Activated CD8-positive, alpha-beta T cell treated with anti-CD3 and anti-CD28 coated beads, Interleukin-2, amount 10 ng/mL, durations not matched to agents 7 days and 5 days (primary cell): ENCODE data around the gene SIGLEC11. TPM values are rescaled to one million over a fixed set of nuclear protein-coding genes. Genes with fewer than 3 reads are reported as not detected.
A peak's percentile ranks its signal among the peaks of the same experiment; 100 is the strongest.

Experiments
- ATAC-seq: fragments of 150-1000 bp; cut with Tn5 transposase; one replicate; pipeline ENCODE4 v1.10.0; 2021; ENCODE audit warnings: moderate library complexity
- CTCF ChIA-PET: fragments of 350-600 bp; sonication (Branson Sonifier 250); formaldehyde crosslinking; loops from one replicate; lab custom pipeline; 2021; ENCODE audit warnings: antibody characterized with exemption; lab: Charles Lee
- POLR2A ChIA-PET: fragments of 350-600 bp; sonication (Branson Sonifier 250); formaldehyde crosslinking; loops from one replicate; lab custom pipeline; 2021; ENCODE audit warnings: antibody characterized with exemption; lab: Charles Lee
- DNase-seq: peaks from one replicate; pipeline ENCODE4 v3.0.0-alpha.2; 2020
- H3K27ac Mint-ChIP-seq: one replicate; pipeline ENCODE4 v1.8.0; 2021; ENCODE audit warnings: mild to moderate bottlenecking, mixed read lengths
- H3K27me3 Mint-ChIP-seq: one replicate; pipeline ENCODE4 v1.8.0; 2021; ENCODE audit warnings: low read depth, mixed read lengths
- H3K36me3 Mint-ChIP-seq: one replicate; pipeline ENCODE4 v1.8.0; 2021; ENCODE audit warnings: low read depth, mixed read lengths
- H3K4me1 Mint-ChIP-seq: one replicate; pipeline ENCODE4 v1.8.0; 2021; ENCODE audit warnings: low read depth, mixed read lengths
- H3K4me3 Mint-ChIP-seq: one replicate; pipeline ENCODE4 v1.8.0; 2021; ENCODE audit warnings: mild to moderate bottlenecking, mixed read lengths
- H3K9me3 Mint-ChIP-seq: one replicate; pipeline ENCODE4 v1.8.0; 2022; ENCODE audit warnings: mixed read lengths; ENCODE audit not compliant: insufficient read depth
- total RNA-seq, 2 experiments: library from RNA; stranded (reverse); gene quantifications; one replicate each; pipeline ENCODE4 v1.2.3, GENCODE V29; 2021

Gene SIGLEC11
- total RNA-seq, 2 experiments from 2014 or later, result not detected

DNA sequence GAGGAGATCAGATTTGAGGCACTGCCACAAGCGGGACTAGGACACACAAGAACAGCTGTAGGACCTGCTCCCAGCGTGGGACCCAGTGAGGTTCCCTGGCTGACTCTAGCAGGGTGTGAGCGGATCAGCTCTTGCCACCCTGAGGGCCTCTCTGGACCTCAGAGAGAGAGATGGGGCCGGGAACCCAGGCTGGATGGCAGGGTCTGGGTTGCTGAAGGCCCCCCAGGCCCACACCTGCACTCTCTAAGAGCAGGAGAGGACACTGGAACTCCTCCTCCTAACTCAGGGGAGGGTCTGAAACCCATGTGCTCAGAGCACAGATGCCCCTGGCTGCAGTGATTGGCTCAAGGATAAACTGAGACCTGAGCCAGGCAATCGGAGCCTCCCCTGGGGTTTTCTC is 50.8 kb downstream of the SIGLEC11 start:
- no peak for DNase-seq
- no peak for ATAC-seq
- POLR2A ChIA-PET, result interaction anchor here (0.6 to 1.8 kb wide), 4 partner anchors 10 to 319 kb away, joined by 3 to 7 read pairs (median 4); partner anchors contain the start of genes ATF5 and NUP62
- Mint-ChIP-seq H3K9me3 (no peaks in the 10 kb centered on the region), H3K27me3 (no peaks in the 10 kb centered on the region), H3K36me3 (peaks cover 74% of the 10 kb centered on the region), H3K4me3 (no peak overlapping the region), H3K4me1 (peaks cover 30% of the 10 kb centered on the region), H3K27ac (no peak overlapping the region)
- CTCF ChIA-PET, result no interaction called here

DNA sequence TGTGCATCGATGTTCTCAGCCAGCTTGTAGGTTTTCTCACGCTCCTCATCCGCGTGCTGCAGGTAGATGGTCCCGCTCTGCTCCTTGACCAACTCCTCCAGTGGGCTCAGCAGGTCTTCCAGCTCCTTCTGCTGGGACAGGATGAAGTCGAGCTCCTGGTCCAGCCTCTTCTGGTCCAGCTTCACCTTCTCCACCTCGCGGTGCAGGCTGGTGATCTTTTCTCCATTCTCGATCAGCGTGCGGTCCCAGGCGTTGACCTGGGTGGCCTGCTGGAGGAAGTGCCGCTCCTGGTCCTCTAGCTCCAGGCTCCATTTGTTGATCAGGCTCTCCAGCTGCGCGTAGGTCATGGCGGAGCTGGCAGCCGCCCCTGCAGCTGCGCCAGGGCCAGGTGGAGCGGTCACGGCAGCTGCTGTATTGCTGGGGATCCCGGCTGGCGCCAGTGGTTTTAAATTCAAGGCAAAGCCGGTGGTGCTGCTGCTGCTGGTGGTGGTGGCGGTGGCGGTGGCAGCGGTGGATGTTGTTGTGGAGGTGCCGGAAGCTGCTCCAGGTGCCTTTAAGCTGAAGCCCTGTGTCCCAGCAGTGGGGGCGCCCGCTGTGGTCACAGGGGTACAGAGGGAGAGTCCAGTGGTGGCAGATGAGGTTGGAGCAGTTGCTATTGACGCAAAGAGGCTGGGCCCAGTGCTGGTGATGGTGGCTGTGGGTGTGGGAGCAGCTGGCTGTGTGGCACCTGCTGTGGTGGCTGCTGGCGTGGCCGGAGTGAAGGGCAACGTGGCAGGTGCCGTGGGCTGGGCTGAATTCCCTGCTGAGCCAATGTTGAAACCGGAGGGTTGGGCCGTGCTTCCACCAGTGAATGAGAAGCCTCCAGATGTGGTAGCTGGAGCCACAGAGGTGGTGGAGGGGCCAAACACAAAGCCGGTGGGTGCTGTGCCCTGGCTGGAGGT is 52.2 kb downstream of the SIGLEC11 start:
- Mint-ChIP-seq H3K4me3 (no peak overlapping the region), H3K4me1 (peaks cover 31% of the 10 kb centered on the region), H3K27me3 (no peaks in the 10 kb centered on the region), H3K9me3 (no peaks in the 10 kb centered on the region), H3K36me3 (peaks cover 63% of the 10 kb centered on the region), H3K27ac (peak overlapping the region; percentile 30)
- ATAC-seq (no peak), DNase-seq (no peak)
- ChIA-PET POLR2A (interaction anchor here (0.9 to 1.8 kb wide), 3 partner anchors 9 to 21 kb away, joined by 3 to 7 read pairs (median 5); partner anchors contain the start of genes ATF5, IL4I1 and NUP62), CTCF (no interaction called here)

DNA sequence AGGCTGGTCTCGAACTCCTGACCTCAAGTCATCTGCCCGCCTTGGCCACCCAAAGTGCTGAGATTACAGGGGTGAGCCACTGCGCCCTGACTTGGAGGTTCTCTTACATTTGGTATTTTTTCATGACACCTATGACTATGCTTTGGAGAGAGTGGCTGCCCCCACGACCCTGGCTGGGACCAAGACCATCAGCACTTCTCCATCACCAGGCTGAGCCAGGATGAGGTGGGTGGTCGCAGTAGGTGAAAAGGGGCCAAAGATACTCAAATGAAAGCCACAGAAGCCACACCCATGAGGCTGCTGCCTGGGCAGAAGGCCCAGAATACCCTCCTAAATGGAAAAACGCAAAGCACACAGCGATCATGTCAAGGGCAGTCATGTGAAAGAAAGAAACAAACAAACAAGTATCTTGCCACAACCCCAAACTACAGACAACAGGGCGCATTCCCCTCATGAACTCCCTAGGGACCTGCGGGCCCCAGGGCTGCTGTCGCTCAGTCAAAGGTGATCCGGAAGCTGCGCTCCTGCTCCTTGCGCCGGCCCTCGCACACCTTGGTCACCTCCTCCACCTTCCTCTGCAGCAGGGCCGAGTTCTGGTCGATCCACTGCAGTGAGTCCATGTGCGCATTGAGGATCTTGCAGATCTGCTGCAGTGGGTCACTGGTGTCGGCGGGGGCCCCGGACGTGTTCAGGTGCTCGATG is 53.1 kb downstream of the SIGLEC11 start:
- ChIA-PET CTCF (no interaction called here), POLR2A (interaction anchor here (0.9 kb wide), 1 partner anchor 10 kb away, joined by 5 read pairs; the partner anchor contains the start of gene IL4I1)
- peaks cover 26% of the 10 kb centered on the region for H3K4me1 Mint-ChIP-seq
- peaks cover 54% of the 10 kb centered on the region for H3K36me3 Mint-ChIP-seq
- DNase-seq (no peak), ATAC-seq (no peak)
- H3K9me3 Mint-ChIP-seq, result no peaks in the 10 kb centered on the region
- H3K27ac Mint-ChIP-seq, result no peak overlapping the region
- H3K4me3 Mint-ChIP-seq, result no peak overlapping the region
- H3K27me3 Mint-ChIP-seq, result no peaks in the 10 kb centered on the region

GRCh38 chr19:49906879-49907564 is 54.0 kb downstream of the SIGLEC11 start:
- H3K27ac Mint-ChIP-seq, result no peak overlapping the region
- no peak overlapping the region for H3K4me3 Mint-ChIP-seq
- ATAC-seq, result no peak
- no peak for DNase-seq
- peaks cover 49% of the 10 kb centered on the region for H3K36me3 Mint-ChIP-seq
- H3K27me3 Mint-ChIP-seq, result no peaks in the 10 kb centered on the region
- H3K4me1 Mint-ChIP-seq, result peaks cover 22% of the 10 kb centered on the region
- CTCF ChIA-PET, result no interaction called here
- no peaks in the 10 kb centered on the region for H3K9me3 Mint-ChIP-seq
- POLR2A ChIA-PET, result no interaction called here

DNA sequence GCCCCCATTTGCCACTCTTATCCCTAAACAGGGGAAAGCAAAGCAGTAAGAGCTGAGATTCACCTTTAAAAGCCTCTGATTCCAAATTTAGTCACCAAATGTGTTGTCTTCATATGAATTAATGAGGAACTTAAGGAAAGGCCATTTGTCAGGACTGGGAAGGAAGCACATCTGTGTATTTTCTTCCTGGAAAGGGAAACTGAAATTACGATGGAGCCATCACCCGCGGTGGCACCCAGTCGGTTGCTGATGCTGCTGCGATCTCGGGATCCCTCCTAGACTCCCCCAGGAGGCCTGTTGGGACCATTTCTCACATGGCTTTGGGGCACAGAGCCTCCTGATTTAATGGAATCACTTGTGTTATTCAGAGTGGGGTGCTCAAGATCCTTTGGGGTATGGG is 56.8 kb downstream of the SIGLEC11 start:
- CTCF ChIA-PET, result interaction anchor here (1.5 kb wide), 1 partner anchor 14 kb away, joined by 3 read pairs; no protein-coding TSS in a partner anchor
- Mint-ChIP-seq H3K4me1 (peaks cover 11% of the 10 kb centered on the region), H3K4me3 (no peak overlapping the region), H3K27me3 (no peaks in the 10 kb centered on the region), H3K36me3 (peaks cover 32% of the 10 kb centered on the region), H3K9me3 (no peaks in the 10 kb centered on the region), H3K27ac (no peak overlapping the region)
- ATAC-seq, result no peak
- POLR2A ChIA-PET, result no interaction called here
- DNase-seq, result no peak

Other genes with a start within 250 kb of the SIGLEC11 start
- 1 to 10 TPM; 1.1 to 1.5 TPM for gene TSKS, start 197.9 kb downstream of the SIGLEC11 start, total RNA-seq
- 10 to 100 TPM; 88.1 to 96.4 TPM for gene AP2A1, start 194.2 kb downstream of the SIGLEC11 start, total RNA-seq
- gene FUZ, start 147.9 kb downstream of the SIGLEC11 start, total RNA-seq, result 10 to 100 TPM; 23.1 to 24.2 TPM
- 10 to 100 TPM; 59.9 to 62.2 TPM for gene MED25, start 142.9 kb downstream of the SIGLEC11 start, total RNA-seq
- 10 to 100 TPM; 78.8 to 94.3 TPM for gene PTOV1, start 110.0 kb downstream of the SIGLEC11 start, total RNA-seq
- gene PNKP, start 93.6 kb downstream of the SIGLEC11 start, total RNA-seq, result 100 to 1,000 TPM; 113 to 120 TPM
- 10 to 100 TPM; 15.6 to 16.4 TPM for gene AKT1S1, start 83.8 kb downstream of the SIGLEC11 start, total RNA-seq
- 10 to 100 TPM; 28.6 to 30.8 TPM for gene TBC1D17, start 83.5 kb downstream of the SIGLEC11 start, total RNA-seq
- 1 to 10 TPM; 1.2 to 1.6 TPM for gene IL4I1, start 64.3 kb downstream of the SIGLEC11 start, total RNA-seq
- gene ATF5, start 32.0 kb downstream of the SIGLEC11 start, total RNA-seq, result 1 to 10 TPM; 7.1 to 9.3 TPM
- 100 to 1,000 TPM; 116 to 122 TPM for gene NUP62, start 31.7 kb downstream of the SIGLEC11 start, total RNA-seq
- 10 to 100 TPM; 67.7 to 74.8 TPM for gene VRK3, start 64.2 kb upstream of the SIGLEC11 start, total RNA-seq
- 1 to 10 TPM; 8.3 to 9.0 TPM for gene ZNF473, start 64.8 kb upstream of the SIGLEC11 start, total RNA-seq
- gene IZUMO2, start 202.1 kb upstream of the SIGLEC11 start, total RNA-seq, result not detected
- not detected for gene MYH14, start 242.4 kb upstream of the SIGLEC11 start, total RNA-seq